Measurements from ENCODE around the gene FARS2. TPM values are rescaled to one million over a fixed set of nuclear protein-coding genes. Genes with fewer than 3 reads are reported as not detected.

Gene FARS2
- total and polyA plus RNA-seq, 9 of the 15 experiments (the other 6 are each of a cell fraction or from before 2014, with no cell fraction given), result 16.5 to 62.2 (median 27.0) TPM

GRCh38 chr6:5679691-5680090 lies 418.4 kb downstream of the FARS2 start:
- intact Hi-C loops (cut with micrococcal nuclease), result no loop called here
- no peak overlapping the region for H3K9ac ChIP-seq (ENCODE audit: insufficient read depth in 1 of 2, low read depth in 2 of 2, low read length in 2 of 2)
- no peaks in the 10 kb centered on the region for H3K27me3 ChIP-seq (ENCODE audit: control insufficient read depth in 2 of 2, insufficient read depth in 2 of 2, low read length in 2 of 2)
- POLR2A ChIA-PET, result interaction anchor here (0.6 kb wide), 1 partner anchor 607 kb away, joined by 3 read pairs; no protein-coding TSS in a partner anchor
- no peak overlapping the region for H3K27ac ChIP-seq (ENCODE audit: extremely low read depth, low read depth, low read length)
- H3K36me3 ChIP-seq (ENCODE audit: control insufficient read depth, insufficient read depth, low read length), result no peaks in the 10 kb centered on the region
- no peak overlapping the region for H3K4me2 ChIP-seq (ENCODE audit: insufficient read depth, low read length)
- in situ Hi-C loops (cut with MboI), result no loop called here
- no peaks in the 10 kb centered on the region for H3K4me1 ChIP-seq (replicated peaks in 1 of 2; ENCODE audit: control insufficient read depth in 2 of 2, insufficient read depth in 2 of 2, low read length in 2 of 2)
- H3K9me1 ChIP-seq (ENCODE audit: control insufficient read depth, insufficient read depth, low read length), result no peaks in the 10 kb centered on the region
- H3K4me3 ChIP-seq, result no peak overlapping the region
- BruUV-seq (replicated peaks), result no TSS peak
- FAIRE-seq (no peak), ATAC-seq (no peak), DNase-seq (ENCODE audit: extremely low read depth in 1 of 4, low spot score in 3 of 4) (no peak)
- CTCF ChIA-PET (ENCODE audit: low intra/inter-chr PET ratio), result no interaction called here
- H3K79me2 ChIP-seq (ENCODE audit: control insufficient read depth, insufficient read depth, low read length), result no peaks in the 10 kb centered on the region
- 33% methylated on average over 4 of the region's 4 CpGs for WGBS (ENCODE audit: insufficient coverage, low coverage, missing lambda C conversion rate)
- no peak overlapping the region for H2AFZ ChIP-seq (ENCODE audit: low read depth, low read length)
- H4K20me1 ChIP-seq (replicated peaks; ENCODE audit: control insufficient read depth, insufficient read depth, low read length), result no peaks in the 10 kb centered on the region
- H3K9me3 ChIP-seq (replicated peaks; ENCODE audit: control insufficient read depth, insufficient read depth, low read depth, low read length), result no peaks in the 10 kb centered on the region
- TF ChIP-seq CXXC5 (CRISPR knock-in tag; IDR thresholded peaks at IDR 0.05), result no peak
- no peak for TF ChIP-seq CCNT2 (IDR thresholded peaks at IDR 0.05; ENCODE audit: borderline replicate concordance, extremely low read depth, insufficient read length, low read depth, low read length)
- TF ChIP-seq GATAD2B (IDR thresholded peaks at IDR 0.05; ENCODE audit: borderline replicate concordance), result no peak
- no peak for TF ChIP-seq PCBP2 (IDR thresholded peaks at IDR 0.05; ENCODE audit: low read depth, low read length, poor library complexity, severe bottlenecking)
- no peak for TF ChIP-seq ZNF644 (tag; IDR thresholded peaks at IDR 0.05; ENCODE audit: low read depth)
- TF ChIP-seq ATF6 (CRISPR knock-in tag; IDR thresholded peaks at IDR 0.05), result no peak
- no peak for TF ChIP-seq POLR2B (IDR thresholded peaks at IDR 0.05; ENCODE audit: low read depth, partially characterized antibody)
- TF ChIP-seq RERE (CRISPR knock-in tag; IDR thresholded peaks at IDR 0.05; ENCODE audit: borderline replicate concordance), result no peak
- no peak for TF ChIP-seq ILF3 (IDR thresholded peaks at IDR 0.05; ENCODE audit: borderline replicate concordance)
- TF ChIP-seq NFIC (IDR thresholded peaks at IDR 0.05), result no peak
- TF ChIP-seq E2F6 (IDR thresholded peaks at IDR 0.05; ENCODE audit: borderline replicate concordance in 1 of 2, extremely low read depth in 1 of 2, insufficient read depth in 1 of 2, insufficient read length in 1 of 2, low read depth in 1 of 2, low read length in 1 of 2, poor library complexity in 1 of 2, severe bottlenecking in 1 of 2), result no peak
- no peak for TF ChIP-seq SMARCC2 (IDR thresholded peaks at IDR 0.05; ENCODE audit: low read depth)
- no peak for TF ChIP-seq CHD1 (IDR thresholded peaks at IDR 0.05; ENCODE audit: low read length)
- no peak for TF ChIP-seq SNRNP70 (optimal IDR thresholded peaks at IDR 0.05; ENCODE audit: low read depth, low read length)
